Superior temporal gyrus (tissue), 1 donor: ENCODE measurements around the gene GGNBP2.
"Not testable (repeated sequence)": the region's sequence is repeated elsewhere in the genome, so short reads cannot be mapped to it uniquely, and the experiment has no call there.

ENCODE experiments used
- DNase-seq: peaks from one replicate; pipeline ENCODE4 v3.0.0-alpha.2; 2016; ENCODE audit errors: extremely low spot score

The GGNBP2 gene

DNA sequence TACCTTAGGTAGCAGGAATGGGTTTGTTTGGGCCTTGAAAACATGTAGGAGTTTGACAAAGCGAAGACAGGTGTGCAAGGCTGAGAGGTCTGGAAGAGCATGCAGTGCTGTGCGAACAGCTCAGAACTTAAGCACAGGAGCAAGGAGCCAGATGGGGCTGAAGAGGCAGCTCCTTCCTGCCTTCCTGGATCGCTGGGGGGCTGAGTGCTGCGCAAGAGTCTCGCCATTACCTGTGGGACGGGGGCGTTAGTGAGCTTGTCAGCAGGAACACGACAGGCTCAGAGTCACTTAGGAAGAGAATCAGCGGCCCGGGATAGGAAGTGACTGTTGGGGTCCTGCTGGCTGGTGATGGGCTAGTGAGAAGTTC is 56.2 kb downstream of the GGNBP2 start:
- no peak for DNase-seq

DNA sequence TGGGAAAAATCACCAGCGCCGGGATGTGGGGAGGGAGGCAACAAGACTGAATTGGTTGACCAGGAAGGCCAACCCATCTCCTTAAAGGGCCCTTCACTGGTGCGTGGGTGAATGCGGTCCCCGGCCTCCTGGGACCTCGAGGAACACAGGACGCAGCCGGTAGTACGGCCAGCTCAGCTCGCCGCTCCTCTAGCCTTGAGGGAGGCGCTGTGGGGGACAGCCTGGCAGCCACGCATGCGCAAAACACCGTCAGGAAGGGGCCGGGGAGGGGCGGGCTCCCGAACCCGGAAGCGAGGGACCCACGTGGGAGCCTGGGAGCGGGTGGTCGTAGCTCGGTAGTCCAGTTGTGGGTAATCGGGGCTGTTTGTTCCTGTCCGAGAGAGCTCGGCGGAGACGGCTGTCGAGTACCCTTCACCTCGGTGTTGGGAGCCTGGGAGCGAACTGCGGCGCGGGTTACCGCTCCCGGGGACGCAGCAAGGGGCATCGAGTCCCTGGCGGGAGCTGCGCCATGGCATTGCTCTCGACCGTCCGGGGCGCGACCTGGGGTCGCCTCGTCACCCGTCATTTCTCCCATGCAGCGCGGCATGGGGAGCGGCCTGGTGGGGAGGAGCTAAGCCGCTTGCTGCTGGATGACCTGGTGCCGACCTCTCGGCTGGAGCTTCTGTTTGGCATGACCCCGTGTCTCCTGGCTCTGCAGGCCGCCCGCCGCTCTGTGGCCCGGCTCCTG is 56.7 kb downstream of the GGNBP2 start, which contains the start of gene MRM1:
Gene MRM1 (plus strand): TSS at position 281 of the 727 bp plus-strand sequence. CDS start 228 bp downstream, at position 509.
- peak; percentile 95 for DNase-seq

DNA sequence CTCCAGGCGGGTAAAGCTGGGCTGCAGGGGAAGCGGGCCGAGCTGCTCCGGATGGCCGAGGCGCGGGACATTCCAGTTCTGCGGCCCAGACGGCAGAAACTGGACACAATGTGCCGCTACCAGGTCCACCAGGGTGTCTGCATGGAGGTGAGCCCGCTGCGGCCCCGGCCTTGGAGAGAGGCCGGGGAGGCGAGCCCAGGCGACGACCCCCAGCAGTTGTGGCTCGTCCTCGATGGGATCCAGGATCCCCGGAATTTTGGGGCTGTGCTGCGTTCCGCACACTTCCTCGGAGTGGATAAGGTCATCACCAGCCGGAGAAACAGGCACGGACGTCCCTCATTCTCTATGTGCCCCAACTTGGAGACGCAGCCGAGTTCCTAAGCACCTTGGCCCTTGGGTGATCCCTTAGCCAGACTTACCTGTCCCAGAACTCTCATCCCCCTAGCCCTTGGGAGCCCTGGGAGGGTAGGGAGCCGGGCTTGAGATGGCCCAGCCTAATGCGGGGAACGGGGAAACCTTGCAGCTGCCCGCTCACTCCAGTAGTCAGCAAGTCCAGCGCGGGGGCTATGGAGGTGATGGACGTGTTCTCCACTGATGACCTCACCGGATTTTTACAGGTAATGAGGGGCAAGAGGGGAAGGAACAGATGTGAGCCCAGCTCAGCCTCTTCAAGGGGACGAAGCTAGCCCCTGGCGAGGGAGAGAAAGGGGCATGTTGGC is 57.5 kb downstream of the GGNBP2 start:
- no peak for DNase-seq

DNA sequence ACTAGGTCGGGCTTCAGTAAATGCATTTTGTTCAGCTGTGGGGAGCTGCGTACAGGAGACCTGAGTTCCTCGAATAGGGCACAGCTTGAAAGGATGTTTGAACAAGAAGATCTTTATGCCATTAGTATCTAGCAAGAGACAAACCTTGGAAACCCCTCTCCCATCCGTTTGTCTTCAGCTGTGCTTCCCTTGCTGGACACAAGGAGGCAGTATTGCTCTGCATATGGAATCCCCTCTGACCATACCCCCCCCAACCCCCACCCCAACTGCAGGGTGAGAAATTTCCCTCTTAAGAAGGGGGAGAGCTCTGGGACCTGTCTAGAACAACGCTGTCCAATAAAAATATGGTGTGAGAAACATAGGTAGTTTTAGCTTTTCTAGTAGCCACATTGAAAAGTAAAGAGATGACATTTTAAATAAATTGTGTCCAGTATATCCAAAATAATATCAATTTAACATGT is 58.2 kb downstream of the GGNBP2 start:
- DNase-seq = peak; percentile 73

DNA sequence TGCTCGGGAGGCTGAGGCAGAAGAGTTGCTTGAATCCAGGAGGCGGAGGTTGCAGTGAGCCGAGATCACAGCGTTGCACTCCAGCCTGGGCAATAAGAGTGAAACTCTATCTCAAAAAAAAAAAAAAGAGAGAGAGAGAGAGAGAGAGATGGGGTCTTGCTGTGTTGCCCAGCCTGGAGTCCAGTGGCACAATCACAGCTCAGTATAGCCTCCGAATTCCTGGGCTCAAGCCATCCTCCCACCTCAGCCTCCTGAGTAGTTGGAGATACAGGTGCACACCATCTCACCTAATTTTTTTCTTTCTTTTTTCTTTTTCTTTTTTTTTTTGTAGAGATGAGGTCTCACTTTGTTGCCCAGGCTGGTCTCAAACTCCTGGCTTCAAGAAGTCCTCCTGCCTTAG is 60.3 kb downstream of the GGNBP2 start:
- not testable (repeated sequence) for DNase-seq

DNA sequence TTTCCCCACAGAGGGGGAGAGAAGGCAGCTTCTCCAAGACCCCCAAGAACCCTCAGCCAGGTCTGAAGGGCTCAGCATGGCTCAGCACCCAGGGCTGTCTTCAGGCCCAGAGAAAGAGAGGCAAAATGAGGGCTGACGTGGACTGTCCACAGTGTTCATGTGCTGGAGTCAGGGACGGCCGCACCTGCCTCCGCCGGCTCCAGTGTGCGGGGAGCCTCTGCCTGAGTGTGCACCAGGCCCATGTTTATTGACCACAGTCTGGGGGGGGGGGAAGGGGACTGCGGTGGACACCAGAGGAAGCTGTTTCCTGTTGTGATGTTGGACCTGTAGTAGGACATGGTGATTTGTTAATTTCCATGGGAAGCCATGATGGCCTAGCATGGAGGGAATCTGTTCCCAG is 63.6 kb downstream of the GGNBP2 start:
- DNase-seq = no peak

DNA sequence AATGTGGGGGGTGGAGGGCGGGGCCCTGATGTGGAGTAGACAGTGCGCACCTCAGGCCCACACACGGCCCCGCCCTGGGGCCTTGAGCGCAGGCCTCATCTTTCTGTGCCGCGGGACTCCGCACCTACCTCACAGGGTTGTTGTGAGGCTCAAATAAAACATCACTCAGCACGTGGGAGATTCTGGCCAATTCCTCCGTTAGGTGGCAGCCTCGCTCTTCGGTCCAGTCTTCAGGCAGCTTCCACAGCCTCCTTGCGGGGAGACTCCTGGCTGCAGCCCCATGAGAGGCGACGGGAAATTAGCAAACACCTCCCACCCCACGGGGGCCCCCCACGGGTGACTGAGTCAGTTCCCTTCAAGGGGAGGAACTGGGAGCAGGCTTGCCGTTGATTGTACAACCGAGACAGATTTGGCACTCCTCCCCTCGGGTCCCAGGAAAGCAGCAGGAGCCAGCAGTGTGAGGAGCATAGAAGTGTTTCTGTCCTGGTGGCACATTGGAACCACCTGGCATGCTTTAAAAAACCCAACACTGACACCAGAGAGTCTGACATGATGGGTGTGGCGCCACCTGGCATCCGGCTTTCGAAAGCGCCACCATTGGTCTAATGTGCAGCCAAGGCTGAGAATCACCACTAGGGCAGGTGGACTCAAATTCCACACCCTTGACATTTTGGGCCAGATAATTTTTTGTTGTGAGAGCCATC is 64.2 kb downstream of the GGNBP2 start:
- DNase-seq = peak; percentile 74

DNA sequence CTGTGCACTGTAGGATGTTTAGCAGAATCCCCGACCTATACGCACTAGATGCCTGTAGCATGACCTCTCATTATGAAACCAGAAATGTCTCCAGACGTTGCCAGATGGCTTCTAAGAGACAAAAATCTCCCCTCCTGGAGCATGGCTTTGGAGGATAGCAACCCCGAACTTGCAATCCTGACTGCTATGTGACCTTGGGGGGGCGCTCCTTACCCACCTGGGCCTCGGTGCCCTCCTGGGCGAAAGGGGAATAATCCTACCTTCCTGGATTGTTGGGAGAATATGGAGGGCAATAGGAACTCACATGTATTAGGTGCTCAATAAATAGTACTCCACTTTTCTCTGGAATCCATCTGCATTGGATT is 64.8 kb downstream of the GGNBP2 start:
- no peak for DNase-seq

DNA sequence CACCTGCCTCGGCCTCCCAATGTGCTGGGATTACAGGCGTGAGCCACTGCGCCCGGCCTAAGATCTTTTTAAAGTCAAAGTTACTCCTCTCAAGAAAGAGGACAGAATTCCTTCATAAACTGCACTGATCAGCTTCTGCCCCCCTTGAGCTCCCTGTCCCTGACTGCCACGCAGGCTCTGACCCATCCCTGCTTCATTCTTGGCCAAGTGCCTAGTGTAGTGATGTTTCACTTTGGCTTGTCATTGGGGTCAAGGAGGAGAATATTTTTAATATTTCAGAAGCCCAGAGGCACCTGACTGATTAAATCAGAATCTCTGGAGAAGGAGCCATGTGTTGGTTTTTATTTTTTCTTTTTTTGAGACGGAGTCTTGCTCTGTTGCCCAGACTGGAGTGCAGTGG is 65.8 kb downstream of the GGNBP2 start:
- DNase-seq = no peak

DNA sequence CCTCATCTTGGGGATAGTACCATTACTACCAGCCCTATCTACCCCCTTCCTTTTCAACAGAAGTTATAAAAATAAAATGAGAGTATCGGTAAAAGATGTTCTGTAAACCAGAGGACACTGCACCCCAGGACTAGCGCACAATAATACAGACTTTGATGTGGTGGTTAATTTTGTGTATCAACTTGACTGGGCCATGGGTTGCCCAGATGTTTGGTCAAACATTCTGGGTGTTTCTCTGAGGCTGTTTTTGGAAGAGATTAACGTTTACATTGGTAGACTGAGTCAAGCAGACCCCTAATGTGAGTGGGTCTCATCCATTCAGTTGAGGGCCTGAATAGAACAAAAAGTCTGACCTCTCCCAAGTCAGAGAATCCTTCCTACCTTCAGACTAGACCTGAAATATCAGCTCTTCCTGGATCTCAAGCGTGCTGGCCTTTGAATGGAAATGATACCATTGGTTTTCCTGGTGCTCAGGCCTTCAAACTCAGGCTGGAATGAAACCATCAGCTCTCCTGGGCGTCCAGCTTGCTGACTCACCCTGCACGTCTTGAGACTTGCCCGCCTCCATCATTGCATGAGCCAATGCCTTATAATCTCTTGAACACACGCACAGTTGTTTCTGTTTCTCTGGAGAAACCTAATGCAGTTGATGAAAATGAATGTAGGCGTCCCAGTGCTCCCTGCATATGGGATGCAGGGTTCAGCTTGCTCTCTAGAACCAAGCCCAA is 66.8 kb downstream of the GGNBP2 start:
- no peak for DNase-seq

DNA sequence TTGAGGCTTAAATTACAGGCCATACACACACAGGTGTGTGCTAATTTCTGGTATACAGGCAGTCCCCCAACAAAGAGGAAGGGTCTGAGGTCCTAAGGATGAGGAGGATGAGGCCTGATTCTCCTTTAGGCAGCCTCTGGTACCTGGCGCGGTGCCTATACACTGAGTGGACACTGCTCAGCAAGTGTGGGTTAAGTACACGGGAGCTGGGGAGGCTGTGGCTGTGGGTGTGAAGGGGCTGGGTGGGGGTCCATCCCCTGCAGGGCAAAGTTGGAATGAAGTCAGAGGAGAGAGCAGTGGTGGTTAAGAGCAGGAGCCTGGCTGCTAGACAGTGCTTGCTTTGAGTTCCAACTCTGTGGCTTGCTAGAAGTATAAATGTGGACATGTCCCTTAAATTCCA is 67.6 kb downstream of the GGNBP2 start:
- no peak for DNase-seq

DNA sequence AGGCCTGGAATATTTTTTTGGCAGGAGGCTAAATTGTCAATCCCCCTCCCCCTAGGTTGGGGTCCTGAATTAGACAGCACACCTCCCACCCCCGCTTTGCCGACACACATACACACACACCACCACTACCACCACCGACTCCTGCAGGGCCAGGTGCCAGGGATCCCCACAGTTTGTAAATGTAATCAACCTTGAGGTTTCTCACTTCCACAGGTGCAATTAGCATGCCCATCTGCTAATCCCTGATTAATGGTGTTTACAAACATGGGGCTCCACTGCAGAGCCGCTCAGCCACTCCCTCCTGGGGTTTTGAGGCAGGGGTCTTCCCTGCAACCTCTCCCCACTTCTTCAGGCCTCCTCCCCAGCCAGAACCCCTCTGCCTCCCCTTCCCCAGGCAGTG is 68.4 kb downstream of the GGNBP2 start:
- DNase-seq = no peak

DNA sequence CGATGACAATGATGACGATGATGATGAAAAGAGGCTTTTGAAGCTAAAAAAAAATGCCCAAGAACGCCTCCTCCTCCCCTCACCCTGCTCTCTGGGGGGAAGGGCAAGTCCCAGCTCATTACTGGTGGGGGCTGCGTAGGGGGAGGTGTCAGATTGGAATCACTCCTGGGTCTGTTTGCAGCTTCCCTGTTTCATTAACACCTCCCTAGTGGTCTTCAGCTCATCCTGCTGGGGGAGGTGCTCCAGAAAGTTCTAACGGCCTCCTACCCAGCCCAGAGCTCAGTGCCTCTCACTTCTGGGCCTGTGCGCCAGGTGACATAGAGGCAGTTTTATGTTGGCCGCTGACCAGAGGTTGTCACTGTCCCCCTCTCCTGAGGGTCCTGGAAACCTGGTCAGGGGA is 69.4 kb downstream of the GGNBP2 start:
- no peak for DNase-seq

DNA sequence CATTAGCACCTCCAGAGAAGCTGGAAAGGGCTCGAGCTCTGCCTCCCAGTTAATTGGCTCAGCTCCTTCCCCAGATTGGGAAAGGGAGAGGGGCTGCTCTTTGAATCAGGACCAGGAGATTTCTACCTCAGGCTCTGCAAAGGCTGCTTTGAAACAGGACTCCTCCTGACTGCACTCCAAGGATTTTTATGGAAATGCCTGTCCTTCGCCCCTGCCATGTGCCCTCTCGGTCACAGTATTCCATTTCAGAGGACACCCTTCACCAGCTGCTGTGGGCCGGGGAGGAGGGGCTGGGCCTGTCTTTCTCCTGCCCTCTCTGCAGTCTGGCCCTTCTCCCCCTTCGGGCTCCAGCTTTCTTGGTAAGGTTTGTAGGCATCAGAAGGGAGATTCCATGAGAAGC is 70.2 kb downstream of the GGNBP2 start:
- DNase-seq = no peak

DNA sequence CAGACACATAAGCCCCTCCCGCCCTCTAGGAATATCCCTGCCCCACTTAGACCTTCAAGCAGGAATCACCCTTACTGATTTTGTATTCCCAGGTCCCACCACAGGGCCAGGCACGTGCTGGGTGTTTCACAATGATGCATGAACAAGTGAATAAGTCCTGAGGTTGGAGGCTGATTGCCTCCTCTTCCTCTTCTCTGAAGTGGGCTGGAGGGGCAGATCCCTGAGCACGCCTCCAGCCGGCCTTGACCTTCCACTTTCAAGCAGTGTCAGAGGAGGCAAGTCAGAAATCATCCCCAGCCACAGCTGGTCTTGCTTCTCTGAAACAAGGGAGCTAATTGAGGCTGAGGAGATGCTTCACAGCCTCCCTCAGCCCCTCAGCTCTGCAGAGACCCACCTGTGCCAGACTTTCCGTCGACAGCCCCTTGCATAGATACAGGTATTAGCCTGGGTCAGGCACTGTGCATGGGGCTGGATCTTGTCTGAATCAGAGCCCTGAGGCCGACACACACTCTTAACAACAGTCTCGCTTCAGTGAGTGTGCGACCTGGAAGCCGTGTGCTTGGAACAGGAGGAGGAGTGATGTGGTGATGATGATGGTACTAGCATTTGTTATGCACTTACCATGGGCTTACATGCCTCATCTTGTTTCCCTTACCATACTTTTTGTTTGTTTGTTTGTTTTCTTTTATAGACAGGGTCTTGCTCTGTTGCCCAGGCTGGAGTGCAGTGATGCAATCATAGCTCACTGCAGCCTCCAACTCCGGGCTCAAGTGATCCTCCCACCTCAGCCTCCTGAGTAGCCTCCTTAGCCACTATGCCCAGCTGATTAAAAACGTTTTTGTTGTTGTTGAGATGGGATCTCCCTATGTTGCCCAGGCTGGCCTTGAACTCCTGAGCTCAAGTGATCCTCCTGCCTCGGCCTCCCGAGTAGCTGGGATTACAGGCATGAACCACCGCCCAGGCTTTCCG is 71.6 kb downstream of the GGNBP2 start:
- no peak for DNase-seq

DNA sequence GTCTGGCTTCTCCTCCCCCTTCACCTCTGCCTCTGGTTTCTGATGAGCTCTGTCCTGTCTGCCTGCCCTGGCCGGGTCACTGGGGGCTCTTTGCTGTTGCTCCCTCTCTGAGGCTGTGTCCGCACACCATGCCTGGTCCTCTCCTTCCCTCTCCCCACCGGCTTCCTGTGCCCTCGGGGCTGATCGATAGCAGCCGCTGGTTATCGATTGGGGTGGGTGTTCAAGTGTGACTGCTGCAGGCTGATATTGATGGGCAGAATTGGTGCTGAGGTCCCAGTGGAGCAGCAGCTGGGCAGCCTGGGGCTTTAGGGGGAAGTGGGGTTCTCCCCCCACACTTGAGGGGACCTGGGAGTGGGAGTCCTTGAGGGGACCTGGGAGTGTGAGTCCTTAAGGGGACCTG is 73.1 kb downstream of the GGNBP2 start:
- DNase-seq = no peak

DNA sequence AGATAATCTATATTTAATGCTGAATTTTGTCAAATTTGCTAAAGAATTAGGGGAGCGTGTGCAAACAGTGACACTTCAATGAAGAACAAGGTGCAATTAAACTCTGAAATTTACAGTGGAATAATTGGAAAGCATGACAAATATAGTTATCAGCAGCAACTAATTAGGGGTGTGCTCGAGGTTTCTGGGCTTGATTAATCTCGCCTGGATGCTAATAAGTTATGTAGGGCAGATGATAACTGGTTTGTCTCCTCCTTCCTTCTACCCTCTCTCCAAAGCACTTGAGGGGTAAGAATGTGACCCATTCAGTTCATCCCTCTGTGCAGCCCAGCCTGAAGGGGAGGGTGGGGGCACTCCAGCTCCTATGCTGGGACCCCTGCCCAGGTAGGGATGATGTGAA is 78.6 kb downstream of the GGNBP2 start:
- DNase-seq = no peak

DNA sequence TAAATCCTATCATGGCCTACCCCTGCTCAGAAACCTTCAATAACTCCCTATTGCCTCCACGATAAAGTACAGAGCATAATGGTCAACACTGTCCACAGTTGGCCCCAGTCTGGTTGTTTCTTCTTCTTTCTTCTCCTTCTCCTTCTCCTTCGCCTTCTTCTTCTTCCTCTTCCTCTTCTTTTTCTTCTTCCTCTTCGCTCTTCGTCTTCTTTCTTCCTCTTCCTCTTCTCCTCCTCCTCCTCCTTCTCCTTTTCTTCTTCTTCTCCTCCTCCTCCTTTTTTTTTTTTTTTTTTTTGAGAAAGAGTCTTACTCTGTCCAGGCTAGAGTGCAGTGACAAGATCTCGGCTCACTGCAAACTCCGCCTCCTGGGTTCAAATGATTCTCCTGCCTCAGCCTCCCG is 80.5 kb downstream of the GGNBP2 start:
- no peak for DNase-seq

DNA sequence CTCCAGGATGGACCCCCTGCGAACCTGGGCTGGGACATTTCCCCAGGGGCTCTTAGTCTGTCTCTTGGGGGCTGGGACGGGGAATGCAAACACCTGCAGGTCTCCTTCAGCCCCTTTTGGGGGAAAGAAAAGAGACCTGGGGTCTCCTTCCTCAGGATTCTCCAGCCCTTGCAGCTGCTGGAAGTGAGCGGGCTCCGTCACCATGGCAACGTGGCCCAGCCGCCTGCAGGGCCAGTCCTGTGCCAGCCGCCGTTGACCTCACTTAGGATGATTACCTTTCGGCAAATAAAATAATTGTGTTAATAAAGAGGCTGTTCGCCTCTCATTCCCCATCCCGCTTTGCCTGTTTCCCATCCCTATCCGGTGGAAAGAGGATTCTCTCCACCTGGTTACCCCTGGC is 82.4 kb downstream of the GGNBP2 start:
- no peak for DNase-seq

DNA sequence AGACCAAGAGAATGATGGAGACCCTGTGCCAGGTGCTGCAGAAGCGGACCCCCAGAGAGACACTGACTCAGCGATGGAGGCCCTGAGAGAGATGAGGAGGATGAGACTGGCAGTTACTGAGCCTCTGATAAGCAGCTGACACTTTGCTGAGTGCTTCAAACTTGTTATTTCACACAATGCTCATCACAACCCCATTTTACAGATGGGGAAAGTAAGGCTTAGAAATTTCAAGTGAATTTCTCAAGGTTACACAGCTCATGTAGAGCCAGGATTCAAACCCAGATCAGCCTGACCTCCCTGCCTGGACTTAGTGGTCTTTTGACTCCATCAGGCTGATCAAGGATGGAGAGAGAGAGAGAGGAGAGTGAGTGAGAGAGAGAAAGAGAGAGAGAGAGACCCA is 83.9 kb downstream of the GGNBP2 start:
- DNase-seq = no peak

DNA sequence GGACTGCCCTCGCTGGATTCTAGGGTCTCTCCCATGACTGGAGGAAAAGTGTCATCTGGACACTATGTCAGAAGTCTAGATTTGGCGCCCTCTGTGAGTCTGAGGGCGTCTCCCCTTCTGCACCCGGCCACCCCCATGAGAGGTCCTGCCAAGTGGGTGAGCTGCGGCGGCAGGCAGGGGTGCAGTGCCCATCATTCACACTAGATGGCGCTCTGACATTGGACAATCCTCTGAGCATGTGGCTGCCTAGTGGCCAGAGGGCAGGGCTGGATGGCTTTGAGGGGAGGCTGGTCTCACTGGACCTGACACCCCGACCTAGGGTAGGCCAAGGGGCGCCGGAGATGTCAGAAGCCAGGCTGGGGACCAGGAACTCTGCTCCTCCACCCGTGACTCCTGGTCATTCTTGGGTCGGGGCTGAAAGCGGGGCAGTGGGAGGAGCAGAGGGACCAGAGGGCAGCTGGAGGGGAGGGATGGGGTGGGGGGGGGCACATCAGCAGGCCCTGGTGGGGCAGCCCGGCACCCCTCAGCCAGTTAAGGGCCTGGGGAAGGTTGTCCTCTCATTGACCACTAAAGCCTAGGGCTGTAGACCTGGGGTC is 84.6 kb downstream of the GGNBP2 start:
- DNase-seq = peak; percentile 89
